ENCODE measurements around the gene PDGFB. TPM values are rescaled to one million over a fixed set of nuclear protein-coding genes. Genes with fewer than 3 reads are reported as not detected.

Gene PDGFB
- total and polyA plus RNA-seq, 2 experiments from 2014 or later: 2.2 to 8.0 TPM

DNA sequence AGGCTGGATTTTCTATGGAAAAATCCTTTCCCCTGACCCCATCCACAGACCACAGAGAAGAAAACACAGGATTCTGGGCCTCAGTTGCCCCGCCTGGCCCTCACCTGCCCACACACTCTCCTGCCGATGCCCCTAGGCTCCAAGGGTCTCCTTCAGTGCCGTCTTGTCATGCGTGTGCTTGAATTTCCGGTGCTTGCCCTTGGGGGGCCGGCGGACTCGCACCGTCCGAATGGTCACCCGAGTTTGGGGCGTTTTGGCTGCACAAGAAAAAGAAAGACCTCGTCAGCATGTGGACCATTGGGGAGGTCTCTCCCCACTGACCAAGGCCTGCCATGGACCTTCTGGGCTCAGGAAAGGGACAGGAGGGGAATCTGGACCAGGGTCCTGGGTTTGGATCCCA, 19.2 kb downstream of the PDGFB start (continued):
- no peak for TF ChIP-seq ZNF462 (CRISPR knock-in tag; IDR thresholded peaks at IDR 0.05)
- TF ChIP-seq, protein P1, sequence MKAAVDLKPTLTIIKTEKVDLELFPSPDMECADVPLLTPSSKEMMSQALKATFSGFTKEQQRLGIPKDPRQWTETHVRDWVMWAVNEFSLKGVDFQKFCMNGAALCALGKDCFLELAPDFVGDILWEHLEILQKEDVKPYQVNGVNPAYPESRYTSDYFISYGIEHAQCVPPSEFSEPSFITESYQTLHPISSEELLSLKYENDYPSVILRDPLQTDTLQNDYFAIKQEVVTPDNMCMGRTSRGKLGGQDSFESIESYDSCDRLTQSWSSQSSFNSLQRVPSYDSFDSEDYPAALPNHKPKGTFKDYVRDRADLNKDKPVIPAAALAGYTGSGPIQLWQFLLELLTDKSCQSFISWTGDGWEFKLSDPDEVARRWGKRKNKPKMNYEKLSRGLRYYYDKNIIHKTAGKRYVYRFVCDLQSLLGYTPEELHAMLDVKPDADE (IDR thresholded peaks at IDR 0.05): no peak
- TF ChIP-seq REST (IDR thresholded peaks at IDR 0.05; ENCODE audit: unreplicated experiment): no peak
- TF ChIP-seq EZH2 (IDR thresholded peaks at IDR 0.05; ENCODE audit: low read depth, unreplicated experiment): no peak
- TF ChIP-seq JUNB (IDR thresholded peaks at IDR 0.05; ENCODE audit: unreplicated experiment): no peak
- TF ChIP-seq ZNF114 (CRISPR knock-in tag; IDR thresholded peaks at IDR 0.05): no peak
- TF ChIP-seq POLR2AphosphoS5 (IDR thresholded peaks at IDR 0.05; ENCODE audit: low read depth): no peak
- TF ChIP-seq NANOG (IDR thresholded peaks at IDR 0.05; ENCODE audit: borderline replicate concordance): no peak

Measured in GM23338 (cell line).